Measurements from ENCODE around the gene INSYN2B. TPM values are rescaled to one million over a fixed set of nuclear protein-coding genes. Genes with fewer than 3 reads are reported as not detected.

The INSYN2B gene
- polyA plus RNA-seq, 1 donor: 0.34 TPM

- no peak for DNase-seq
- H3K4me1 ChIP-seq (ENCODE audit: control insufficient read depth, insufficient read depth, low read length): no peaks in the 10 kb centered on the region
- no peak overlapping the region for H3K4me3 ChIP-seq (ENCODE audit: low read length)
- no peaks in the 10 kb centered on the region for H3K27me3 ChIP-seq (ENCODE audit: control insufficient read depth, insufficient read depth, low read length)
- WGBS (ENCODE audit: insufficient coverage, low lambda C conversion rate): no CpG with 5 or more reads among the region's 2 CpGs
- no peaks in the 10 kb centered on the region for H3K36me3 ChIP-seq (ENCODE audit: control insufficient read depth, insufficient read depth, low read length)
- H3K9me3 ChIP-seq (ENCODE audit: control insufficient read depth, low read depth, low read length): no peaks in the 10 kb centered on the region
- no peak overlapping the region for H3K27ac ChIP-seq (ENCODE audit: low read length)
Measured at GRCh38 chr5:169901896-169902295, 78.4 kb downstream of the INSYN2B start.

- H3K27me3 ChIP-seq (ENCODE audit: control insufficient read depth, insufficient read depth, low read length): no peaks in the 10 kb centered on the region
- no peak overlapping the region for H3K27ac ChIP-seq (ENCODE audit: low read length)
- no peaks in the 10 kb centered on the region for H3K36me3 ChIP-seq (ENCODE audit: control insufficient read depth, insufficient read depth, low read length)
- no peak for DNase-seq
- H3K4me1 ChIP-seq (ENCODE audit: control insufficient read depth, insufficient read depth, low read length): no peaks in the 10 kb centered on the region
- H3K9me3 ChIP-seq (ENCODE audit: control insufficient read depth, low read depth, low read length): no peaks in the 10 kb centered on the region
- no CpG with 5 or more reads among the region's 4 CpGs for WGBS (ENCODE audit: insufficient coverage, low lambda C conversion rate)
- no peak overlapping the region for H3K4me3 ChIP-seq (ENCODE audit: low read length)
Measured at GRCh38 chr5:169897481-169897880, 82.8 kb downstream of the INSYN2B start.

- no peak for DNase-seq
- H3K4me1 ChIP-seq (ENCODE audit: control insufficient read depth, insufficient read depth, low read length): no peaks in the 10 kb centered on the region
- H3K36me3 ChIP-seq (ENCODE audit: control insufficient read depth, insufficient read depth, low read length): no peaks in the 10 kb centered on the region
- H3K27me3 ChIP-seq (ENCODE audit: control insufficient read depth, insufficient read depth, low read length): no peaks in the 10 kb centered on the region
- no peak overlapping the region for H3K4me3 ChIP-seq (ENCODE audit: low read length)
- no peaks in the 10 kb centered on the region for H3K9me3 ChIP-seq (ENCODE audit: control insufficient read depth, low read depth, low read length)
- no CpG with 5 or more reads among the region's 7 CpGs for WGBS (ENCODE audit: insufficient coverage, low lambda C conversion rate)
- no peak overlapping the region for H3K27ac ChIP-seq (ENCODE audit: low read length)
Measured at GRCh38 chr5:169895926-169896325, 84.4 kb downstream of the INSYN2B start.

- H3K4me3 ChIP-seq (ENCODE audit: low read length): no peak overlapping the region
- no peak overlapping the region for H3K27ac ChIP-seq (ENCODE audit: low read length)
- H3K36me3 ChIP-seq (ENCODE audit: control insufficient read depth, insufficient read depth, low read length): no peaks in the 10 kb centered on the region
- H3K9me3 ChIP-seq (ENCODE audit: control insufficient read depth, low read depth, low read length): no peaks in the 10 kb centered on the region
- H3K4me1 ChIP-seq (ENCODE audit: control insufficient read depth, insufficient read depth, low read length): no peaks in the 10 kb centered on the region
- no peak for DNase-seq
- WGBS (ENCODE audit: insufficient coverage, low lambda C conversion rate): no CpG with 5 or more reads among the region's 2 CpGs
- no peaks in the 10 kb centered on the region for H3K27me3 ChIP-seq (ENCODE audit: control insufficient read depth, insufficient read depth, low read length)
Measured at GRCh38 chr5:169893571-169893970, 86.7 kb downstream of the INSYN2B start.

- Histone ChIP-seq H3K27ac (ENCODE audit: low read length) (no peak overlapping the region), H3K4me3 (ENCODE audit: low read length) (no peak overlapping the region), H3K27me3 (ENCODE audit: control insufficient read depth, insufficient read depth, low read length) (no peaks in the 10 kb centered on the region), H3K9me3 (ENCODE audit: control insufficient read depth, low read depth, low read length) (no peaks in the 10 kb centered on the region), H3K4me1 (ENCODE audit: control insufficient read depth, insufficient read depth, low read length) (no peaks in the 10 kb centered on the region), H3K36me3 (ENCODE audit: control insufficient read depth, insufficient read depth, low read length) (no peaks in the 10 kb centered on the region)
- no peak for DNase-seq
Measured at GRCh38 chr5:169893010-169893409, 87.3 kb downstream of the INSYN2B start.

- no CpG with 5 or more reads among the region's 4 CpGs for WGBS (ENCODE audit: insufficient coverage, low lambda C conversion rate)
- no peak for DNase-seq
- Histone ChIP-seq H3K27ac (ENCODE audit: low read length) (no peak overlapping the region), H3K4me1 (ENCODE audit: control insufficient read depth, insufficient read depth, low read length) (no peaks in the 10 kb centered on the region), H3K4me3 (ENCODE audit: low read length) (no peak overlapping the region), H3K36me3 (ENCODE audit: control insufficient read depth, insufficient read depth, low read length) (no peaks in the 10 kb centered on the region), H3K9me3 (ENCODE audit: control insufficient read depth, low read depth, low read length) (no peaks in the 10 kb centered on the region), H3K27me3 (ENCODE audit: control insufficient read depth, insufficient read depth, low read length) (no peaks in the 10 kb centered on the region)
Measured at GRCh38 chr5:169889572-169889971, 90.7 kb downstream of the INSYN2B start.

- Histone ChIP-seq H3K4me1 (ENCODE audit: control insufficient read depth, insufficient read depth, low read length) (no peaks in the 10 kb centered on the region), H3K9me3 (ENCODE audit: control insufficient read depth, low read depth, low read length) (no peaks in the 10 kb centered on the region), H3K27me3 (ENCODE audit: control insufficient read depth, insufficient read depth, low read length) (no peaks in the 10 kb centered on the region), H3K4me3 (ENCODE audit: low read length) (no peak overlapping the region), H3K27ac (ENCODE audit: low read length) (no peak overlapping the region), H3K36me3 (ENCODE audit: control insufficient read depth, insufficient read depth, low read length) (no peaks in the 10 kb centered on the region)
- WGBS (ENCODE audit: insufficient coverage, low lambda C conversion rate): 100% methylated on average over 1 of the region's 4 CpGs
- no peak for DNase-seq
Measured at GRCh38 chr5:169886677-169887076, 93.6 kb downstream of the INSYN2B start.

GRCh38 chr5:169886033-169886432 is 94.3 kb downstream of the INSYN2B start:
- H3K9me3 ChIP-seq (ENCODE audit: control insufficient read depth, low read depth, low read length): no peaks in the 10 kb centered on the region
- H3K4me1 ChIP-seq (ENCODE audit: control insufficient read depth, insufficient read depth, low read length): no peaks in the 10 kb centered on the region
- 100% methylated on average over 1 of the region's 2 CpGs for WGBS (ENCODE audit: insufficient coverage, low lambda C conversion rate)
- no peak overlapping the region for H3K27ac ChIP-seq (ENCODE audit: low read length)
- H3K27me3 ChIP-seq (ENCODE audit: control insufficient read depth, insufficient read depth, low read length): no peaks in the 10 kb centered on the region
- no peaks in the 10 kb centered on the region for H3K36me3 ChIP-seq (ENCODE audit: control insufficient read depth, insufficient read depth, low read length)
- DNase-seq: no peak
- H3K4me3 ChIP-seq (ENCODE audit: low read length): no peak overlapping the region

GRCh38 chr5:169881702-169882303 is 98.5 kb downstream of the INSYN2B start:
- no peaks in the 10 kb centered on the region for H3K9me3 ChIP-seq (ENCODE audit: control insufficient read depth, low read depth, low read length)
- DNase-seq: no peak
- no peak overlapping the region for H3K27ac ChIP-seq (ENCODE audit: low read length)
- H3K4me1 ChIP-seq (ENCODE audit: control insufficient read depth, insufficient read depth, low read length): no peaks in the 10 kb centered on the region
- H3K27me3 ChIP-seq (ENCODE audit: control insufficient read depth, insufficient read depth, low read length): no peaks in the 10 kb centered on the region
- WGBS (ENCODE audit: insufficient coverage, low lambda C conversion rate): no CpG with 5 or more reads among the region's 5 CpGs
- no peak overlapping the region for H3K4me3 ChIP-seq (ENCODE audit: low read length)
- H3K36me3 ChIP-seq (ENCODE audit: control insufficient read depth, insufficient read depth, low read length): no peaks in the 10 kb centered on the region

GRCh38 chr5:169880785-169881184 is 99.5 kb downstream of the INSYN2B start:
- H3K4me1 ChIP-seq (ENCODE audit: control insufficient read depth, insufficient read depth, low read length): no peaks in the 10 kb centered on the region
- no peaks in the 10 kb centered on the region for H3K9me3 ChIP-seq (ENCODE audit: control insufficient read depth, low read depth, low read length)
- no peak overlapping the region for H3K27ac ChIP-seq (ENCODE audit: low read length)
- H3K36me3 ChIP-seq (ENCODE audit: control insufficient read depth, insufficient read depth, low read length): no peaks in the 10 kb centered on the region
- DNase-seq: no peak
- no peak overlapping the region for H3K4me3 ChIP-seq (ENCODE audit: low read length)
- no CpG with 5 or more reads among the region's 2 CpGs for WGBS (ENCODE audit: insufficient coverage, low lambda C conversion rate)
- H3K27me3 ChIP-seq (ENCODE audit: control insufficient read depth, insufficient read depth, low read length): no peaks in the 10 kb centered on the region

GRCh38 chr5:169880012-169880663 is 100.2 kb downstream of the INSYN2B start:
- Histone ChIP-seq H3K4me3 (ENCODE audit: low read length) (no peak overlapping the region), H3K36me3 (ENCODE audit: control insufficient read depth, insufficient read depth, low read length) (no peaks in the 10 kb centered on the region), H3K9me3 (ENCODE audit: control insufficient read depth, low read depth, low read length) (no peaks in the 10 kb centered on the region), H3K4me1 (ENCODE audit: control insufficient read depth, insufficient read depth, low read length) (no peaks in the 10 kb centered on the region), H3K27ac (ENCODE audit: low read length) (no peak overlapping the region), H3K27me3 (ENCODE audit: control insufficient read depth, insufficient read depth, low read length) (no peaks in the 10 kb centered on the region)
- 100% methylated on average over 2 of the region's 4 CpGs for WGBS (ENCODE audit: insufficient coverage, low lambda C conversion rate)
- no peak for DNase-seq
